ENCODE data around the gene SSU72.
"Not testable (repeated sequence)": the region's sequence is repeated elsewhere in the genome, so short reads cannot be mapped to it uniquely, and the experiment has no call there.

SSU72 gene

GRCh38 chr1:1517973-1518620, 56.6 kb downstream of the SSU72 start:
- no peak for TF ChIP-seq CTCF (IDR thresholded peaks at IDR 0.05; ENCODE audit: borderline replicate concordance, control extremely low read depth, extremely low read depth, insufficient read depth, missing control alignments)
- in situ Hi-C loops (cut with MboI; ENCODE audit: low sequenced_read_pairs, unreplicated experiment), result no loop called here
- DNase-seq (ENCODE audit: low spot score), result no peak

GRCh38 chr1:1516923-1517322, 57.7 kb downstream of the SSU72 start:
- DNase-seq (ENCODE audit: low spot score); in situ Hi-C loops (cut with MboI; ENCODE audit: low sequenced_read_pairs, unreplicated experiment): not testable (repeated sequence)

- in situ Hi-C loops (cut with MboI; ENCODE audit: low sequenced_read_pairs, unreplicated experiment); DNase-seq (ENCODE audit: low spot score): not testable (repeated sequence)
Measured at GRCh38 chr1:1514376-1514775, 60.3 kb downstream of the SSU72 start.

GRCh38 chr1:1513675-1514074, 61.0 kb downstream of the SSU72 start:
- in situ Hi-C loops (cut with MboI; ENCODE audit: low sequenced_read_pairs, unreplicated experiment); DNase-seq (ENCODE audit: low spot score): not testable (repeated sequence)

GRCh38 chr1:1512425-1512824, 62.2 kb downstream of the SSU72 start:
- in situ Hi-C loops (cut with MboI; ENCODE audit: low sequenced_read_pairs, unreplicated experiment); DNase-seq (ENCODE audit: low spot score): not testable (repeated sequence)

GRCh38 chr1:1511533-1512285, 63.0 kb downstream of the SSU72 start, which contains the start of gene ATAD3A:
ATAD3A (plus strand) TSS chr1:1512162; CDS start chr1:1512269, 107 bp downstream.
- peak; percentile 99 for DNase-seq (ENCODE audit: low spot score)
- TF ChIP-seq CTCF (IDR thresholded peaks at IDR 0.05; ENCODE audit: borderline replicate concordance, control extremely low read depth, extremely low read depth, insufficient read depth, missing control alignments), result no peak
- in situ Hi-C loops (cut with MboI; ENCODE audit: low sequenced_read_pairs, unreplicated experiment), result no loop called here

GRCh38 chr1:1510912-1511532, 63.6 kb downstream of the SSU72 start:
- TF ChIP-seq CTCF (IDR thresholded peaks at IDR 0.05; ENCODE audit: borderline replicate concordance, control extremely low read depth, extremely low read depth, insufficient read depth, missing control alignments), result no peak
- DNase-seq (ENCODE audit: low spot score), result no peak
- in situ Hi-C loops (cut with MboI; ENCODE audit: low sequenced_read_pairs, unreplicated experiment), result no loop called here

- in situ Hi-C loops (cut with MboI; ENCODE audit: low sequenced_read_pairs, unreplicated experiment); DNase-seq (ENCODE audit: low spot score): not testable (repeated sequence)
Measured at GRCh38 chr1:1509465-1509850, 65.2 kb downstream of the SSU72 start.

GRCh38 chr1:1508775-1509464, 65.7 kb downstream of the SSU72 start:
- DNase-seq (ENCODE audit: low spot score); in situ Hi-C loops (cut with MboI; ENCODE audit: low sequenced_read_pairs, unreplicated experiment): not testable (repeated sequence)
